HG03575 (cell line): ENCODE data around the gene TAP2.

Experiments
- ATAC-seq: cut with Tn5 transposase; IDR thresholded peaks from one replicate; pipeline ENCODE4 v1.9.1; 2021; ENCODE audit not compliant: unreplicated experiment, insufficient number of reproducible peaks, low FRiP score; ENCODE audit errors: extremely low read depth

Gene TAP2

GRCh38 chr6:32840604-32841246 is 2.2 kb upstream of the TAP2 start:
- ATAC-seq: no peak

DNA sequence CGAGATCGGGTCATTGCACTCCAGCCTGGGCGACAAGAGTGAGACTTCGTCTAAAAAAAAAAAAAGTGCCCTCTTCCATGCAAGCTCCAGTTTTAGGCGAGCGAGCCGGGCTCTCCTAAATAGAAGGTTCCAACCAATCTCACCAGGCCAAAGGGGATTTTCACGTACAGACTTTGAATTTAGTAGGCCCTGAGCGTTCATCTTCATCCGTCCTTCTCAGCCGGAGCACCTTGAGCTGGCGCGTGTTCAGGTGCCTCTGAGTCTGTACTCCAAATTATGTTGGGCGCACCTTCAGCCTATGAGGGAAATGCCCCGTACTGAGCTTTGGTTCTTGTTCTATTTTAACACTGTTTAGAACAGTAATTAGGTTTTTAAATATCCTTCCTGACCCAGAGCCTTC is 817 bp upstream of the TAP2 start:
- ATAC-seq: no peak

DNA sequence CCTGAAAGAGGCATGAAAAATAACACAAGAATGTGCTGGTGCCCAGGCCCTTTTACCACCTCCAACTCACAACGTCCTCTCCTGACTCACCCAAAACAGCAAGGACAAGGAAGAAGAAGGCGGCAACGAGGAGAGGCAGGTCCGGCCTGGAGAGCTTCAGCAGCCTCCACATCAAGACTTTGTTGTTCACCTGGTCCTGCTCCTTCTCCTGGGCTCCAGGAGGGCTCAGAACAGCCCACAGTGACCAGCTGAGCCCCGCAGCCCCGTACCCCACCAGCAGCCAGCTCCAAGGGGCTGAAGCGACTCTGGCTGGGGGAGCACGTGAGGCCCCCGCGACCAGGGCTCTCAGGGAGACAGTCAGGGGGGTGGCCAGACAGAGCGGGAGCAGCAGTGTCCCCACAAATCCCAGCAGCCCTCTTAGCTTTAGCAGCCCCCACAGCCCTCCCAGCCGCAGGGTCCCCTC is 857 bp downstream of the TAP2 start:
- no peak for ATAC-seq

DNA sequence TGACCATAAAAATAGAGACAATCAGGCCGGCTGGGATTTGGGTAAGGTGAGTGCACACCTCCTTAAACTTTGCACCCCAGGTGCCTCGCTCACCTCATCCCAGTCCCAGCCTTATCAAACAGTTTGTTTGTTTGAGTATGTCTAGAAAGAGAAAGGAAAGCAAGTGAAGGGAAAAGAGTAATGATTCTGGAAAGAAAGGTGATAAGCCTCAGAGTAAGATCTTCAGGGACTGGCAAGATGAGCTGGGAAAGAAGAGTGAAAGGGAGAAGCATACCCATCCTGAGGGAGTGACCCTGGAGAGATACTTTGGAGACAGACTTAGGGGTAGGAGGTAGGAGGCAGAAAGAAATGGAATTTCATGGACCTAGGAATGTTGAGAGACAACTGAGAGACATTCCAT is 1.7 kb downstream of the TAP2 start:
- ATAC-seq: no peak

DNA sequence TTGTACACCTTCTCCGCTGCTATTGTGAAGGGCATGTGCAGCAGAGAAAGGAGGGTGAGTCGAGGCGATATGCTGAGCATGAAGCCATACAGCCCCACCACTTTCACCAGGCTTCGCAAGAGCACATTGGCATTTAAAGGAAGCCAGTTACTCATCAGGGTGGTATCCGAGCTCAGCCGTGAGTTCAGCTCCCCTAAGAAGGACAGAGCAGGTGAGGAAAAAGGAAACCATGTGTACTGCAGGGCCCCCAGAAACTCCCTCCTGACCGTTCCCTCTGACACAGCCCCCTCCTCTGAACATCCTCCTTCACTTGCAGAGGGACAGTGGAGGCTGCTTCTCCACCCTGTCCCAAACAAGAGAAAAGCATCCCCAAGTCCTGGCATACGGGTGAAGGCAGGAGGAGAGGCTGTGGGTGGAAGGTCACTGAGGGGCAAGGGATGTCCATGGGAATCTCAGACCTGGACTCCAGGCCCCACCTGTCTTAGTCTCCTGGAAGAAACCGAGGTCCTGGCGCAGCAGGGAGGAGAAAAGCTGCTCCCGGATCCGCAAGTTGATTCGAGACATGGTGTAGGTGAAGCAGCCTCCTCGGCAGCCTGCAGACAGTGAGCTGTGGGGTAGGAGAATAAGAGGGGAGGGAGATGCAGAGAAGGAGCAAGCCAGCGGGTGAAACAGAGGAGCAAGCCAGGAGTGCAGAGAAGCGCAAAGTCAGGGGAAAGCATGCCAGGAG is 3.2 kb downstream of the TAP2 start:
- no peak for ATAC-seq

GRCh38 chr6:32833664-32834063 is 4.9 kb downstream of the TAP2 start:
- no peak for ATAC-seq

- ATAC-seq: no peak
Measured at GRCh38 chr6:32832535-32832934, 6.0 kb downstream of the TAP2 start.

DNA sequence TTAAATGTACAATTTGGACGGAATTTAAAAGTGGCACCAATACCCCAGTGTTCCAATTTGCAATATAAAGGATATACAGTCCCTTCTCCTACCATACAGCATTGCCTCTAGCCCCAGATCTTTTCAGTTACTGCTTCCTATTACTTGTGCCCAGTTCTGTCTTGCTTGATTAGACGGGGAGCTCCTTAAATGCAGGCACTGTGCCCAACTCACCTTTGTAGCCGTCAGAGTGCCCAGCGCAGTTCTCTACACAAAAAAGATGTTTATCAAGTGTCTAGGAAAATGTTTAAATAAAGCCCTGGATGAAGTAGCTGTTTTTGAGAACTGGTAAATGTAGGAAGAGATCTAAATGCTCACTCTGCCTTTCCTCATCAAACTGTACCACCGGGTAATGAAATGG is 7.6 kb downstream of the TAP2 start:
- ATAC-seq: no peak

GRCh38 chr6:32830017-32830416 is 8.5 kb downstream of the TAP2 start:
- no peak for ATAC-seq

- no peak for ATAC-seq
Measured at GRCh38 chr6:32829495-32829894, 9.0 kb downstream of the TAP2 start.

- no peak for ATAC-seq
Measured at GRCh38 chr6:32827025-32827424, 11.5 kb downstream of the TAP2 start.

DNA sequence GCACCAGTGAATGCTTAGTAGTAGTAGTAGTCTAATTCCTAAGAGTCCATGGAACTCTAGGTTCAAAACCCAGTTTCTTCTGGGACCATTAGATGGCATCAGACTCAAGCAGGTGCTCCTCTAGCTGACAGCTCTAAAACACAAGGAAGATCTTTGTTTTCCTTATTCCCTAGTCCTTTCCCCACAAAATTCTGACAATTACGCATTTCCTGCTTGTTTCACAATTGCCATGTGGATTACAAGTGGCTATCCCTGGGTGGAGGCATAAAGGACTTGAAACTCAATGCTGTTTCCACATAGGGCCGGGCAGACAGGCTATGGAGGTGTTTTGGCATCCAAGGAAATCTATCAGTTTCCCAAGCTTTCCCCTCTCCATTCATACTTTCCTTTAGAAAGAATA is 12.6 kb downstream of the TAP2 start:
- no peak for ATAC-seq

GRCh38 chr6:32819729-32820128 is 18.8 kb downstream of the TAP2 start:
- no peak for ATAC-seq

DNA sequence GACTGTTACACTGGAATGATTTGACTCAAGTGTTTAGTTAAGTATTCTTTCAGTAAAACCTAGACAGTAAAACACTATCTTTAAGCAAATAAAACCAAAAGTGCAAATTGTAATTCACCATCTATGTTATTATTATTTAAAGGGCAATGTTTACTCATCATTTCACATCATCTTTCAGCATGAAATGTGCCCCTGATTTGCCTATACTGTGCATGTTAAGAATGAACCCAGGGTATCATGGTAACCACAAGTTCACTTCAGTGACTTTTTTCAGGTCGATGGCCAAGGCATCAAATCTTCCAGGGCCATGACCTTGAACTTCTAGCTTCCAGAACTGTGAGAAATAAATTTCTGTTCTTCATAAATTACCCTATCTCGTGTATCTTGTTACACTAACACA is 19.7 kb downstream of the TAP2 start:
- no peak for ATAC-seq

- no peak for ATAC-seq
Measured at GRCh38 chr6:32816746-32817204, 21.8 kb downstream of the TAP2 start, which contains the start of gene HLA-DOB. HLA-DOB (minus strand) TSS chr6:32817002; CDS start chr6:32816951, 51 bp downstream.

DNA sequence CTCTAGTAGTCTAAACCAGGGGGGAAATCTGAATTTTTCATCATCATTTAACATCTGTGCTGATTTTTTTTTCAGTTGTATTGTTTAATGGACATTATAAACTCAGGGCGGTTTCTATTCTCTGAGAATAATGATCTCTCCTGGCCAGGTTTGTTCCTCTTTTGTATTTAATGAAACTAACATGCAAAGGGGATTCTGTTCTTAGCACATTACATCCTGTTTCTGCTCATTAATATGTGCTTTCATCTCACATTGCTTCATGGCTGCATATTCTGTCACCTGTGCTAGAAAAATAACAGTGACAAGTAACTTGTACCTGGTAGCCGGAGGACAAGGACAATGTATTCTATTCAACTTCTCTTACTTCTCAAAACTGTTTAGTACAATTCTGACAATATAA is 22.5 kb downstream of the TAP2 start:
- ATAC-seq: no peak

GRCh38 chr6:32815115-32815514 is 23.4 kb downstream of the TAP2 start:
- ATAC-seq: no peak

- ATAC-seq: no peak
Measured at GRCh38 chr6:32814145-32814544, 24.4 kb downstream of the TAP2 start.

- no peak for ATAC-seq
Measured at GRCh38 chr6:32809171-32809570, 29.4 kb downstream of the TAP2 start.

GRCh38 chr6:32807020-32807580 is 31.4 kb downstream of the TAP2 start:
- no peak for ATAC-seq
